Measurements from ENCODE around the gene PLXNC1. TPM values are rescaled to one million over a fixed set of nuclear protein-coding genes. Genes with fewer than 3 reads are reported as not detected.

The PLXNC1 gene
- polyA plus RNA-seq, 1 experiment: 2.2 TPM

GRCh38 chr12:94297876-94298505 is 149.6 kb downstream of the PLXNC1 start:
- Histone ChIP-seq H3K4me3 (ENCODE audit: low read depth, low read length) (no peak overlapping the region), H3K36me3 (ENCODE audit: control insufficient read depth, insufficient read depth, low read length) (no peaks in the 10 kb centered on the region), H3K27me3 (ENCODE audit: control insufficient read depth, insufficient read depth, low read length) (no peaks in the 10 kb centered on the region)
- no peak for TF ChIP-seq CTCF (IDR thresholded peaks at IDR 0.05; ENCODE audit: insufficient read depth, low read depth, low read length)
- CTCF ChIA-PET: interaction anchor here (1.0 to 1.5 kb wide), 3 partner anchors 13 to 21 kb away, joined by 3 to 5 read pairs (median 3); no protein-coding TSS in a partner anchor
- DNase-seq (ENCODE audit: low read depth): no peak
- POLR2A ChIA-PET: no interaction called here

- CTCF ChIA-PET: no interaction called here
- Histone ChIP-seq H3K36me3 (ENCODE audit: control insufficient read depth, insufficient read depth, low read length) (no peaks in the 10 kb centered on the region), H3K27me3 (ENCODE audit: control insufficient read depth, insufficient read depth, low read length) (no peaks in the 10 kb centered on the region), H3K4me3 (ENCODE audit: low read depth, low read length) (no peak overlapping the region)
- POLR2A ChIA-PET: no interaction called here
- DNase-seq (ENCODE audit: low read depth): no peak
- no peak for TF ChIP-seq CTCF (IDR thresholded peaks at IDR 0.05; ENCODE audit: insufficient read depth, low read depth, low read length)
Measured at GRCh38 chr12:94299846-94300245, 151.5 kb downstream of the PLXNC1 start.

- Histone ChIP-seq H3K27me3 (ENCODE audit: control insufficient read depth, insufficient read depth, low read length) (no peaks in the 10 kb centered on the region), H3K4me3 (ENCODE audit: low read depth, low read length) (no peak overlapping the region), H3K36me3 (ENCODE audit: control insufficient read depth, insufficient read depth, low read length) (no peaks in the 10 kb centered on the region)
- ChIA-PET POLR2A (interaction anchor here (2.3 kb wide), 1 partner anchor 14 kb away, joined by 9 read pairs; no protein-coding TSS in a partner anchor), CTCF (interaction anchor here (1.1 to 1.3 kb wide), 3 partner anchors 9 to 38 kb away, joined by 3 read pairs; no protein-coding TSS in a partner anchor)
- no peak for TF ChIP-seq CTCF (IDR thresholded peaks at IDR 0.05; ENCODE audit: insufficient read depth, low read depth, low read length)
- DNase-seq (ENCODE audit: low read depth): no peak
Measured at GRCh38 chr12:94304012-94304411, 155.6 kb downstream of the PLXNC1 start.

GRCh38 chr12:94304566-94305061 is 156.2 kb downstream of the PLXNC1 start:
- no peak for TF ChIP-seq CTCF (IDR thresholded peaks at IDR 0.05; ENCODE audit: insufficient read depth, low read depth, low read length)
- Histone ChIP-seq H3K4me3 (ENCODE audit: low read depth, low read length) (no peak overlapping the region), H3K27me3 (ENCODE audit: control insufficient read depth, insufficient read depth, low read length) (no peaks in the 10 kb centered on the region), H3K36me3 (ENCODE audit: control insufficient read depth, insufficient read depth, low read length) (no peaks in the 10 kb centered on the region)
- peak; percentile 75 for DNase-seq (ENCODE audit: low read depth)
- ChIA-PET CTCF (interaction anchor here (0.6 to 1.3 kb wide), 5 partner anchors 9 to 1319 kb away, joined by 3 read pairs; no protein-coding TSS in a partner anchor), POLR2A (interaction anchor here (2.3 kb wide), 1 partner anchor 14 kb away, joined by 9 read pairs; no protein-coding TSS in a partner anchor)

GRCh38 chr12:94305130-94305957 is 157.0 kb downstream of the PLXNC1 start:
- Histone ChIP-seq H3K36me3 (ENCODE audit: control insufficient read depth, insufficient read depth, low read length) (no peaks in the 10 kb centered on the region), H3K4me3 (ENCODE audit: low read depth, low read length) (no peak overlapping the region), H3K27me3 (ENCODE audit: control insufficient read depth, insufficient read depth, low read length) (no peaks in the 10 kb centered on the region)
- no peak for DNase-seq (ENCODE audit: low read depth)
- ChIA-PET CTCF (interaction anchor here (0.6 to 1.1 kb wide), 3 partner anchors 10 to 1318 kb away, joined by 3 read pairs; no protein-coding TSS in a partner anchor), POLR2A (interaction anchor here (2.3 kb wide), 1 partner anchor 15 kb away, joined by 9 read pairs; no protein-coding TSS in a partner anchor)
- TF ChIP-seq CTCF (IDR thresholded peaks at IDR 0.05; ENCODE audit: insufficient read depth, low read depth, low read length): no peak

Measured in BJ (cell line).